GM12878 (cell line): Measurements from ENCODE around the gene AUNIP. TPM values are rescaled to one million over a fixed set of nuclear protein-coding genes. Genes with fewer than 3 reads are reported as not detected.

Experiments used
- IKZF1 ChIP-seq: fragments of 450-650 bp; conservative IDR thresholded peaks from 2 replicates; pipeline ENCODE4 v1.6.1; 2017; ENCODE audit warnings: antibody characterized with exemption, mild to moderate bottlenecking
- JUNB ChIP-seq: IDR thresholded peaks from 2 replicates; pipeline ENCODE4 v1.6.1; 2016; ENCODE audit warnings: antibody characterized with exemption, mild to moderate bottlenecking
- KDM1A ChIP-seq: fragments of 200-600 bp; sonication (generic); IDR thresholded peaks from 2 replicates; pipeline ENCODE4 v1.6.1; 2016; ENCODE audit warnings: borderline replicate concordance
- MXI1 ChIP-seq: fragments of 150-350 bp; IDR thresholded peaks from 2 replicates; pipeline ENCODE4 v1.6.1; 2011; ENCODE audit warnings: low read depth, mild to moderate bottlenecking, inconsistent platforms, low read length, improper control_type of control experiment
- MYC ChIP-seq: IDR thresholded peaks from 2 replicates; pipeline ENCODE4 v1.6.1; 2011; ENCODE audit warnings: mild to moderate bottlenecking, low read length, moderate library complexity, inconsistent platforms; ENCODE audit not compliant: insufficient read depth, insufficient replicate concordance, insufficient read length, severe bottlenecking
- NFIC ChIP-seq: IDR thresholded peaks from 2 replicates; pipeline ENCODE4 v1.6.1; 2012; ENCODE audit warnings: low read depth, mild to moderate bottlenecking, inconsistent platforms, low read length, moderate library complexity
- NRF1 ChIP-seq: conservative IDR thresholded peaks from 2 replicates; pipeline ENCODE4 v1.6.1; 2011; ENCODE audit warnings: mild to moderate bottlenecking, low read depth, low read length, improper control_type of control experiment
- POLR2A ChIP-seq: IDR thresholded peaks from 2 replicates; pipeline ENCODE4 v1.6.1; 2011; ENCODE audit warnings: low read depth, mild to moderate bottlenecking, low read length
- RCOR1 ChIP-seq: conservative IDR thresholded peaks from 2 replicates; pipeline ENCODE4 v1.6.1; 2012; ENCODE audit warnings: low read depth, low read length, improper control_type of control experiment
- SKIL ChIP-seq: fragments of 450-650 bp; IDR thresholded peaks from 2 replicates; pipeline ENCODE4 v1.6.1; 2017; ENCODE audit warnings: mild to moderate bottlenecking, low read depth, inconsistent platforms; ENCODE audit not compliant: poor library complexity, severe bottlenecking
- TARDBP ChIP-seq: IDR thresholded peaks from 2 replicates; pipeline ENCODE4 v1.6.1; 2016; ENCODE audit warnings: borderline replicate concordance
- ZBTB11 ChIP-seq: fragments of 450-650 bp; formaldehyde crosslinking; IDR thresholded peaks from 2 replicates; pipeline ENCODE4 v1.5.0; 2022; ENCODE audit warnings: mild to moderate bottlenecking, missing genetic modification characterization
- ZSCAN29 ChIP-seq: fragments of 450-650 bp; IDR thresholded peaks from 2 replicates; pipeline ENCODE4 v1.6.1; 2017; ENCODE audit warnings: mild to moderate bottlenecking, moderate library complexity
- polyA plus RNA-seq, 11 experiments: library from polyadenylated mRNA; depleted of rRNA in 4 of 11; unstranded in 6 of 11; stranded (reverse) in 5 of 11; fragments of >200 nt; fragmentation: Nextera tagmentation in 4 of 11; fragmentation: Illumina TruSeq in 1 of 11; extraction: Ambion mirVana in 4 of 11; extraction: Trizol in 1 of 11; gene quantifications; 1 replicate in 1 of 11; 2 replicates in 10 of 11; pipeline versions ENCODE4 v1.2.1 to v1.2.3, GENCODE V29; 2011 to 2016; ENCODE audit warnings: inconsistent platforms in 2 of 11, missing spikeins in 2 of 11, low read depth in 1 of 11
- total RNA-seq, 4 experiments: library from RNA; depleted of rRNA in 3 of 4; stranded (reverse); fragments of >200 nt in 3 of 4; fragmentation: Illumina TruSeq in 1 of 4; extraction: Trizol in 1 of 4; gene quantifications; 2 replicates each; pipeline versions ENCODE4 v1.2.1 to v1.2.3, GENCODE V29; 2013 to 2021
- TF ChIP-seq, protein P1 (sequence below): fragments of 450-650 bp; IDR thresholded peaks from 2 replicates; pipeline ENCODE4 v1.6.1; 2016; ENCODE audit warnings: mild to moderate bottlenecking
- TF ChIP-seq, protein P2 (sequence below): fragments of 450-650 bp; formaldehyde crosslinking; IDR thresholded peaks from 2 replicates; pipeline ENCODE4 v1.4.0; 2020; ENCODE audit warnings: mild to moderate bottlenecking, moderate library complexity
- TF ChIP-seq, protein P3 (sequence below): fragments of 450-650 bp; IDR thresholded peaks from 2 replicates; pipeline ENCODE4 v1.6.1; 2018; ENCODE audit warnings: borderline replicate concordance, mild to moderate bottlenecking; ENCODE audit not compliant: partially characterized antibody

Gene AUNIP
- total and polyA plus RNA-seq, 10 of the 15 experiments (the other 5 are each of a cell fraction or from before 2014, with no cell fraction given) = 3.9 to 20.0 (median 12.7) TPM

- TF ChIP-seq, protein P1, sequence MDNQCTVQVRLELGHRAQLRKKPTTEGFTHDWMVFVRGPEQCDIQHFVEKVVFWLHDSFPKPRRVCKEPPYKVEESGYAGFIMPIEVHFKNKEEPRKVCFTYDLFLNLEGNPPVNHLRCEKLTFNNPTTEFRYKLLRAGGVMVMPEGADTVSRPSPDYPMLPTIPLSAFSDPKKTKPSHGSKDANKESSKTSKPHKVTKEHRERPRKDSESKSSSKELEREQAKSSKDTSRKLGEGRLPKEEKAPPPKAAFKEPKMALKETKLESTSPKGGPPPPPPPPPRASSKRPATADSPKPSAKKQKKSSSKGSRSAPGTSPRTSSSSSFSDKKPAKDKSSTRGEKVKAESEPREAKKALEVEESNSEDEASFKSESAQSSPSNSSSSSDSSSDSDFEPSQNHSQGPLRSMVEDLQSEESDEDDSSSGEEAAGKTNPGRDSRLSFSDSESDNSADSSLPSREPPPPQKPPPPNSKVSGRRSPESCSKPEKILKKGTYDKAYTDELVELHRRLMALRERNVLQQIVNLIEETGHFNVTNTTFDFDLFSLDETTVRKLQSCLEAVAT = no peak
- TF ChIP-seq, protein P2, sequence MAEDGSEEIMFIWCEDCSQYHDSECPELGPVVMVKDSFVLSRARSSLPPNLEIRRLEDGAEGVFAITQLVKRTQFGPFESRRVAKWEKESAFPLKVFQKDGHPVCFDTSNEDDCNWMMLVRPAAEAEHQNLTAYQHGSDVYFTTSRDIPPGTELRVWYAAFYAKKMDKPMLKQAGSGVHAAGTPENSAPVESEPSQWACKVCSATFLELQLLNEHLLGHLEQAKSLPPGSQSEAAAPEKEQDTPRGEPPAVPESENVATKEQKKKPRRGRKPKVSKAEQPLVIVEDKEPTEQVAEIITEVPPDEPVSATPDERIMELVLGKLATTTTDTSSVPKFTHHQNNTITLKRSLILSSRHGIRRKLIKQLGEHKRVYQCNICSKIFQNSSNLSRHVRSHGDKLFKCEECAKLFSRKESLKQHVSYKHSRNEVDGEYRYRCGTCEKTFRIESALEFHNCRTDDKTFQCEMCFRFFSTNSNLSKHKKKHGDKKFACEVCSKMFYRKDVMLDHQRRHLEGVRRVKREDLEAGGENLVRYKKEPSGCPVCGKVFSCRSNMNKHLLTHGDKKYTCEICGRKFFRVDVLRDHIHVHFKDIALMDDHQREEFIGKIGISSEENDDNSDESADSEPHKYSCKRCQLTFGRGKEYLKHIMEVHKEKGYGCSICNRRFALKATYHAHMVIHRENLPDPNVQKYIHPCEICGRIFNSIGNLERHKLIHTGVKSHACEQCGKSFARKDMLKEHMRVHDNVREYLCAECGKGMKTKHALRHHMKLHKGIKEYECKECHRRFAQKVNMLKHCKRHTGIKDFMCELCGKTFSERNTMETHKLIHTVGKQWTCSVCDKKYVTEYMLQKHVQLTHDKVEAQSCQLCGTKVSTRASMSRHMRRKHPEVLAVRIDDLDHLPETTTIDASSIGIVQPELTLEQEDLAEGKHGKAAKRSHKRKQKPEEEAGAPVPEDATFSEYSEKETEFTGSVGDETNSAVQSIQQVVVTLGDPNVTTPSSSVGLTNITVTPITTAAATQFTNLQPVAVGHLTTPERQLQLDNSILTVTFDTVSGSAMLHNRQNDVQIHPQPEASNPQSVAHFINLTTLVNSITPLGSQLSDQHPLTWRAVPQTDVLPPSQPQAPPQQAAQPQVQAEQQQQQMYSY = no peak
- TF ChIP-seq MYC (no peak), MXI1 (peak; percentile 76; the same call in 1 of the 2 replicates), RCOR1 (no peak), NFIC (no peak), KDM1A (no peak), ZSCAN29 (no peak), IKZF1 (peak; percentile 77), JUNB (no peak), SKIL (no peak), POLR2A (peak; percentile 51; the same call in 1 of the 2 replicates), NRF1 (no peak), TARDBP (no peak), ZBTB11 (CRISPR knock-in tag) (no peak)
- TF ChIP-seq, protein P3, sequence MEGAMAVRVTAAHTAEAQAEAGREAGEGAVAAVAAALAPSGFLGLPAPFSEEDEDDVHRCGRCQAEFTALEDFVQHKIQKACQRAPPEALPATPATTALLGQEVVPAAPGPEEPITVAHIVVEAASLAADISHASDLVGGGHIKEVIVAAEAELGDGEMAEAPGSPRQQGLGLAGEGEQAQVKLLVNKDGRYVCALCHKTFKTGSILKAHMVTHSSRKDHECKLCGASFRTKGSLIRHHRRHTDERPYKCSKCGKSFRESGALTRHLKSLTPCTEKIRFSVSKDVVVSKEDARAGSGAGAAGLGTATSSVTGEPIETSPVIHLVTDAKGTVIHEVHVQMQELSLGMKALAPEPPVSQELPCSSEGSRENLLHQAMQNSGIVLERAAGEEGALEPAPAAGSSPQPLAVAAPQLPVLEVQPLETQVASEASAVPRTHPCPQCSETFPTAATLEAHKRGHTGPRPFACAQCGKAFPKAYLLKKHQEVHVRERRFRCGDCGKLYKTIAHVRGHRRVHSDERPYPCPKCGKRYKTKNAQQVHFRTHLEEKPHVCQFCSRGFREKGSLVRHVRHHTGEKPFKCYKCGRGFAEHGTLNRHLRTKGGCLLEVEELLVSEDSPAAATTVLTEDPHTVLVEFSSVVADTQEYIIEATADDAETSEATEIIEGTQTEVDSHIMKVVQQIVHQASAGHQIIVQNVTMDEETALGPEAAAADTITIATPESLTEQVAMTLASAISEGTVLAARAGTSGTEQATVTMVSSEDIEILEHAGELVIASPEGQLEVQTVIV = no peak
These were observed 16.0 kb upstream of the AUNIP start, which contains the start of gene PAQR7 (continued) for GRCh38 chr1:25875154-25875855.
